B cell (primary cell): ENCODE data around the gene USP48. TPM values are rescaled to one million over a fixed set of nuclear protein-coding genes. Genes with fewer than 3 reads are reported as not detected.

Experiments used
- ATAC-seq: fragments of 200-7000 bp; cut with Tn5 transposase; one replicate; pipeline ENCODE4 v1.10.0; 2021; ENCODE audit warnings: low read depth, mild to moderate bottlenecking, moderate number of reproducible peaks, moderate library complexity
- CTCF ChIA-PET: fragments of 350-600 bp; sonication (Branson Sonifier 250); formaldehyde crosslinking; loops from one replicate; lab custom pipeline; 2021; ENCODE audit warnings: antibody characterized with exemption, inconsistent platforms; lab: Charles Lee
- POLR2A ChIA-PET: fragments of 350-600 bp; sonication (Branson Sonifier 250); formaldehyde crosslinking; loops from one replicate; lab custom pipeline; 2021; ENCODE audit warnings: antibody characterized with exemption; lab: Charles Lee
- DNase-seq: peaks from one replicate; pipeline ENCODE4 v3.0.0; 2013
- H2AFZ ChIP-seq: 2 replicates; pipeline ENCODE4 v1.6.1; 2012; ENCODE audit warnings: mild to moderate bottlenecking, low read depth, low read length; ENCODE audit not compliant: insufficient read depth, poor library complexity, severe bottlenecking
- H3K27ac ChIP-seq, 2 donors: 1 replicate in 1 of 2; 2 replicates in 1 of 2; pipeline ENCODE4 v1.5.1; 2012 to 2013; ENCODE audit warnings: low read length in 2 of 2, mild to moderate bottlenecking in 2 of 2, moderate library complexity in 1 of 2
- H3K27me3 ChIP-seq, 4 experiments: fragments of 200-600 bp in 1 of 4; sonication (generic) in 1 of 4; replicated peaks in 1 of 4; 1 replicate in 2 of 4; 2 replicates in 2 of 4; pipeline versions ENCODE4 v1.6.1 to v1.7.0; 2013 to 2016; ENCODE audit warnings: low read length in 3 of 4, mild to moderate bottlenecking in 2 of 4, mixed read lengths in 1 of 4, moderate library complexity in 1 of 4; ENCODE audit not compliant: insufficient read depth in 4 of 4, control insufficient read depth in 3 of 4; ENCODE audit errors: control extremely low read depth in 1 of 4
- H3K36me3 ChIP-seq, 2 experiments: replicated peaks in 1 of 2; 1 replicate in 1 of 2; 2 replicates in 1 of 2; pipeline versions ENCODE4 v1.6.1 to v1.7.1; 2013; ENCODE audit warnings: low read length in 1 of 2; ENCODE audit not compliant: insufficient read depth in 2 of 2, control insufficient read depth in 1 of 2; ENCODE audit errors: control extremely low read depth in 1 of 2, extremely low read depth in 1 of 2
- H3K4me1 ChIP-seq, 2 donors: fragments of 200-600 bp in 1 of 2; sonication (generic) in 1 of 2; 1 replicate in 1 of 2; 2 replicates in 1 of 2; pipeline versions ENCODE4 v1.5.1 to v1.6.1; 2013 to 2017; ENCODE audit warnings: low read length in 2 of 2; ENCODE audit not compliant: control insufficient read depth in 2 of 2, insufficient read depth in 2 of 2
- H3K4me2 ChIP-seq: replicated peaks from 2 replicates; pipeline ENCODE3; 2012; ENCODE audit warnings: mild to moderate bottlenecking, low read depth, low read length; ENCODE audit not compliant: poor library complexity, severe bottlenecking
- H3K4me3 ChIP-seq, 5 experiments: fragments of 200-600 bp in 1 of 5; sonication (generic) in 1 of 5; 1 replicate in 3 of 5; 2 replicates in 2 of 5; pipeline versions ENCODE4 v1.5.1 to v1.7.0; 2011 to 2016; ENCODE audit warnings: low read length in 4 of 5, mild to moderate bottlenecking in 4 of 5, low read depth in 2 of 5, control low read depth in 1 of 5, moderate library complexity in 1 of 5; ENCODE audit not compliant: insufficient read depth in 1 of 5; ENCODE audit errors: control extremely low read depth in 1 of 5, extremely low read depth in 1 of 5
- H3K79me2 ChIP-seq: fragments of 200-600 bp; sonication (generic); one replicate; pipeline ENCODE4 v1.6.0; 2016; ENCODE audit warnings: low read length; ENCODE audit not compliant: control insufficient read depth, insufficient read depth
- H3K9ac ChIP-seq: fragments of 200-600 bp; sonication (generic); 2 replicates; pipeline ENCODE4 v1.6.1; 2017; ENCODE audit warnings: mild to moderate bottlenecking, low read length, moderate library complexity
- H3K9me3 ChIP-seq, 3 donors: one replicate each; pipeline versions ENCODE4 v1.6.1 to v1.7.1; 2013; ENCODE audit warnings: low read length in 2 of 3; ENCODE audit not compliant: control insufficient read depth in 2 of 3, insufficient read depth in 1 of 3; ENCODE audit errors: control extremely low read depth in 1 of 3
- H4K20me1 ChIP-seq: 2 replicates; pipeline ENCODE4 v1.6.0; 2012; ENCODE audit warnings: mild to moderate bottlenecking, low read length; ENCODE audit not compliant: insufficient read depth, control insufficient read depth, poor library complexity, severe bottlenecking
- H3K27ac Mint-ChIP-seq: one replicate; pipeline ENCODE4 v1.8.0; 2021; ENCODE audit warnings: mixed read lengths
- H3K27me3 Mint-ChIP-seq: one replicate; pipeline ENCODE4 v1.8.0; 2021; ENCODE audit warnings: mixed read lengths
- H3K4me1 Mint-ChIP-seq: one replicate; pipeline ENCODE4 v1.8.0; 2021; ENCODE audit warnings: mixed read lengths
- H3K4me3 Mint-ChIP-seq: one replicate; pipeline ENCODE4 v1.8.0; 2021; ENCODE audit warnings: mixed read lengths
- H3K9me3 Mint-ChIP-seq: one replicate; pipeline ENCODE4 v1.8.0; 2022; ENCODE audit warnings: mixed read lengths; ENCODE audit not compliant: insufficient read depth
- CTCF ChIP-seq: fragments of 200-600 bp; IDR thresholded peaks from one replicate; pipeline ENCODE4 v1.8.0; 2022; ENCODE audit warnings: antibody characterized with exemption, mild to moderate bottlenecking
- EZH2 ChIP-seq: IDR thresholded peaks from 2 replicates; pipeline ENCODE4 v1.6.1; 2012; ENCODE audit warnings: borderline replicate concordance, low read depth, mild to moderate bottlenecking, moderate library complexity, low read length; ENCODE audit not compliant: insufficient read depth, poor library complexity, severe bottlenecking
- WGBS: methylation state at CpG from one replicate; pipeline ENCODE4 v1.1.5; 2013; ENCODE audit warnings: missing lambda C conversion rate; ENCODE audit not compliant: insufficient coverage; 5-methylcytosine and 5-hydroxymethylcytosine counted together
- intact Hi-C: fragments of 100-400 bp; cut with micrococcal nuclease; formaldehyde crosslinking; loops from one replicate; pipeline ENCODE4 v1.10.0; 2022
- polyA plus RNA-seq: library from polyadenylated mRNA; depleted of rRNA; stranded (reverse); fragments of >200 nt; gene quantifications from 2 replicates; pipeline ENCODE4 v1.2.3, GENCODE V29; 2012
- total RNA-seq, 2 donors: library from RNA; stranded (reverse); fragments of 120-200 nt in 1 of 2; gene quantifications; 1 replicate in 1 of 2; 2 replicates in 1 of 2; pipeline versions ENCODE4 v1.2.3 to v1.2.4, GENCODE V29; 2013 to 2022

USP48 gene
- total and polyA plus RNA-seq, 2 donors (not counting 1 experiment from before 2014, with no cell fraction given) = 21.2 to 135 TPM

DNA sequence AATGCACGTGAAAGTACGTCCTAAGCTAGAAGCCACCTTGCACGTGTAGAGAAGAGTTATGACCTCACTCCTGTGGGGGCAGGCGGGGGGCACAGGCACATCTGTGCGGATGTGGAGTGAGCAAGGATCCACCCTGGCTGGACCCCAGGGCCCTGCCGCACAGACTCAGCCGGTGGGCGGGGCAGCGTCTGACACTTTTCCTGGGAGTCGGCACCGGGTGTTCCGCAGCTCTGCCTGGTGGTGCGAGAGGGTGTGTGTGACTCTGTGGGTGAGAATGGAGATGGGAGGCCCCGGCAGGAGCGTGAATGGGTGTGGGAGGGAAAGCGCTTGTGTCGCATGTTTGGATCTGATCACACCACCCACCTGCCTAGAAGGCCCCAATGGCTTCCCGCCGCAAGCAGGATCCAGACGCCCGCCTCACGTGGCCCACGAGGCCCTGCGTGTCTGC, 143.3 kb downstream of the USP48 start:
- no peak overlapping the region for H3K4me2 ChIP-seq
- H3K27me3 Mint-ChIP-seq = peaks cover 28% of the 10 kb centered on the region
- no peak overlapping the region for H3K27ac ChIP-seq
- H3K9me3 ChIP-seq = no peaks in the 10 kb centered on the region
- H3K9me3 Mint-ChIP-seq = no peaks in the 10 kb centered on the region
- no peak for TF ChIP-seq CTCF
- no peak for TF ChIP-seq EZH2
- no peaks in the 10 kb centered on the region for H3K4me1 Mint-ChIP-seq
- no peaks in the 10 kb centered on the region for H3K79me2 ChIP-seq
- no peaks in the 10 kb centered on the region for H4K20me1 ChIP-seq
- no peak for ATAC-seq
- WGBS = 93% methylated on average over 20 of the region's 24 CpGs
- intact Hi-C loops = no loop called here
- DNase-seq = no peak
- no peak overlapping the region for H3K4me3 Mint-ChIP-seq
- no peak overlapping the region for H3K4me3 ChIP-seq
- H3K27me3 ChIP-seq = peaks cover 0 to 9% (median 0%) of the 10 kb centered on the region in 4 experiments
- H3K36me3 ChIP-seq = no peaks in the 10 kb centered on the region
- no peak overlapping the region for H3K9ac ChIP-seq
- H3K4me1 ChIP-seq = no peaks in the 10 kb centered on the region
- POLR2A ChIA-PET = no interaction called here
- CTCF ChIA-PET = no interaction called here
- no peak overlapping the region for H2AFZ ChIP-seq
- H3K27ac Mint-ChIP-seq = no peak overlapping the region

GRCh38 chr1:21638531-21639341, 144.2 kb downstream of the USP48 start:
- WGBS = 18% methylated on average over 7 of the region's 10 CpGs
- Histone ChIP-seq H3K4me3 (no peak overlapping the region), H3K27me3 (peaks cover 0 to 9% (median 0%) of the 10 kb centered on the region in 4 experiments), H3K4me2 (no peak overlapping the region), H3K9me3 (no peaks in the 10 kb centered on the region), H3K36me3 (no peaks in the 10 kb centered on the region), H3K79me2 (no peaks in the 10 kb centered on the region), H2AFZ (no peak overlapping the region), H4K20me1 (no peaks in the 10 kb centered on the region), H3K27ac (no peak overlapping the region), H3K9ac (no peak overlapping the region), H3K4me1 (no peaks in the 10 kb centered on the region)
- POLR2A ChIA-PET = no interaction called here
- no peak overlapping the region for H3K27ac Mint-ChIP-seq
- CTCF ChIA-PET = interaction anchor here (0.6 kb wide), 1 partner anchor 382 kb away, joined by 4 read pairs; no protein-coding TSS in a partner anchor
- no peaks in the 10 kb centered on the region for H3K9me3 Mint-ChIP-seq
- TF ChIP-seq EZH2 (no peak), CTCF (no peak)
- H3K27me3 Mint-ChIP-seq = peaks cover 27% of the 10 kb centered on the region
- ATAC-seq (no peak), DNase-seq (no peak)
- no peaks in the 10 kb centered on the region for H3K4me1 Mint-ChIP-seq
- intact Hi-C loops = no loop called here
- H3K4me3 Mint-ChIP-seq = no peak overlapping the region
